Measurements from ENCODE around the gene SIGLEC15.

Gene SIGLEC15

DNA sequence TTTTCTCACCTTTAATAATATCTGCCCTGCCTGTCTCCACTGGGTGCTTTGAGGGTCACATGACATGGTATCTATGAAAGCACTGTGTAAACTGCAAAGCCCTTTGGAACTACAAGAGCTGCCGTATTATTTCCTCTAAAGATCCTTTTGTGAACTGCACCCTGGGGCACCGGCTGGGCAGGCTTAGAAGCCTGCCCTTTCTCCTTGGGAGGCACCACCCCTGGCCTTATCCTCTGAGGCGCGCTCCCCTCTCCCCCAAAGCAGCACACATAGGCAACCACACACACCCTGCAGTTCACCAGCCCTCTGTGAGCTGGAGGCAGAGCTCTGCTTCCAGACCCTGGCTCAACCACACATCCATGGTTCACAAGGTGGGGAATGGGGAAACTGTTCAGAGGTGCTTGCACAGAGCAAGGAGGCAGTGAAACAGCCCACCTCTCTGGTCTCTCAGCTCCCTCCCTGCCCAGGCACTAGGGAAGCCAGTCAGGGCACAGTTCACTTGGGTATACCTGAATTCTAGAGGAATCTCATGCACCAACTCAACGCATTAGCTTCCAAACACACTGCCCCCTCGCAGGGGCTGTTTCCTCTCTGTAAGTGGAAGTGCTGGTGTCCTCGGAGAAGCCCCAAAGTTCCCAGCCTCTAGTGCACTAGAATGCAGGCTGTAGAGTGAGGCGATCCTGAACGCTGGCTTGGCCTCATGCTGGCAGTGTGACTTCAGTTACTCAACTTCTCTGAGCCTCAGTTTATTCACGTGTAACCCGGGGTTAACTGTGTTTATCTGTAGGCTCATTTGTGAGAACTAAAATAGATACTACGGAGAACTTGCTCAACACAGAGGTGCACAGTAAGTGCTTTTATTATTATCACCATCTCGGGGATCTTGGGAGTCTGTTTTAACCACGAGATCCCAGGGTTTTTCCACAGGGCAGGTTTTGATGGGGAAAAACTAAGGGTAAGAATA, 11.0 kb downstream of the SIGLEC15 start:
- no peak overlapping the region for H3K4me3 ChIP-seq (replicated peaks; ENCODE audit: insufficient read depth, low read length)
- TF ChIP-seq POLR2AphosphoS5 (IDR thresholded peaks at IDR 0.05; ENCODE audit: low read depth) (no peak), SPI1 (IDR thresholded peaks at IDR 0.05; ENCODE audit: borderline replicate concordance, low read depth) (no peak), GABPA (IDR thresholded peaks at IDR 0.05; ENCODE audit: low read depth) (no peak)
- TF ChIP-seq, protein P1, sequence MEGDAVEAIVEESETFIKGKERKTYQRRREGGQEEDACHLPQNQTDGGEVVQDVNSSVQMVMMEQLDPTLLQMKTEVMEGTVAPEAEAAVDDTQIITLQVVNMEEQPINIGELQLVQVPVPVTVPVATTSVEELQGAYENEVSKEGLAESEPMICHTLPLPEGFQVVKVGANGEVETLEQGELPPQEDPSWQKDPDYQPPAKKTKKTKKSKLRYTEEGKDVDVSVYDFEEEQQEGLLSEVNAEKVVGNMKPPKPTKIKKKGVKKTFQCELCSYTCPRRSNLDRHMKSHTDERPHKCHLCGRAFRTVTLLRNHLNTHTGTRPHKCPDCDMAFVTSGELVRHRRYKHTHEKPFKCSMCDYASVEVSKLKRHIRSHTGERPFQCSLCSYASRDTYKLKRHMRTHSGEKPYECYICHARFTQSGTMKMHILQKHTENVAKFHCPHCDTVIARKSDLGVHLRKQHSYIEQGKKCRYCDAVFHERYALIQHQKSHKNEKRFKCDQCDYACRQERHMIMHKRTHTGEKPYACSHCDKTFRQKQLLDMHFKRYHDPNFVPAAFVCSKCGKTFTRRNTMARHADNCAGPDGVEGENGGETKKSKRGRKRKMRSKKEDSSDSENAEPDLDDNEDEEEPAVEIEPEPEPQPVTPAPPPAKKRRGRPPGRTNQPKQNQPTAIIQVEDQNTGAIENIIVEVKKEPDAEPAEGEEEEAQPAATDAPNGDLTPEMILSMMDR (IDR thresholded peaks at IDR 0.05; ENCODE audit: insufficient read depth, low read length): no peak
- no peaks in the 10 kb centered on the region for H3K27me3 ChIP-seq (ENCODE audit: insufficient read depth, poor library complexity, severe bottlenecking)
- no peak overlapping the region for H3K27ac ChIP-seq (replicated peaks)
- DNase-seq (ENCODE audit: low read depth in 1 of 2, low spot score in 1 of 2): no peak

DNA sequence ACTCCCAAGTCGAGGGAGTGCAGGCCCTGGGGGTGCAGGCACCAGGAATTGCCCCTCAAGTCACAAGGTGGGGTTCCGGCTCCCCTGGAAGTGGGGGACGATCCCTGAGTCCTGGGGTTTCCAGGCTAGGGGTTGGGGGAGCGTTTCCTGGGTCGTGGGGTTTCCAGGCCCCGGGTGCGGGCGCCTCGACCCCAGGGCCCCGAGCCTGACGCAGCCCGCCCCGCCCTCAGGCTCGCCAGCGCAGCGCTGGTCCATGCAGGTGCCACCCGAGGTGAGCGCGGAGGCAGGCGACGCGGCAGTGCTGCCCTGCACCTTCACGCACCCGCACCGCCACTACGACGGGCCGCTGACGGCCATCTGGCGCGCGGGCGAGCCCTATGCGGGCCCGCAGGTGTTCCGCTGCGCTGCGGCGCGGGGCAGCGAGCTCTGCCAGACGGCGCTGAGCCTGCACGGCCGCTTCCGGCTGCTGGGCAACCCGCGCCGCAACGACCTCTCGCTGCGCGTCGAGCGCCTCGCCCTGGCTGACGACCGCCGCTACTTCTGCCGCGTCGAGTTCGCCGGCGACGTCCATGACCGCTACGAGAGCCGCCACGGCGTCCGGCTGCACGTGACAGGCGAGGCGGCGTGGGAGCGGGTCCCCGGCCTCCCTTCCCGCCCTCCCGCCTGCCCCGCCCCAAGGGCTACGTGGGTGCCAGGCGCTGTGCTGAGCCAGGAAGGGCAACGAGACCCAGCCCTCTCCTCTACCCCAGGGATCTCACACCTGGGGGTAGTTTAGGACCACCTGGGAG, 12.0 kb downstream of the SIGLEC15 start:
- TF ChIP-seq GABPA (IDR thresholded peaks at IDR 0.05; ENCODE audit: low read depth) (no peak), SPI1 (IDR thresholded peaks at IDR 0.05; ENCODE audit: borderline replicate concordance, low read depth) (no peak), POLR2AphosphoS5 (IDR thresholded peaks at IDR 0.05; ENCODE audit: low read depth) (no peak)
- TF ChIP-seq, protein P2, sequence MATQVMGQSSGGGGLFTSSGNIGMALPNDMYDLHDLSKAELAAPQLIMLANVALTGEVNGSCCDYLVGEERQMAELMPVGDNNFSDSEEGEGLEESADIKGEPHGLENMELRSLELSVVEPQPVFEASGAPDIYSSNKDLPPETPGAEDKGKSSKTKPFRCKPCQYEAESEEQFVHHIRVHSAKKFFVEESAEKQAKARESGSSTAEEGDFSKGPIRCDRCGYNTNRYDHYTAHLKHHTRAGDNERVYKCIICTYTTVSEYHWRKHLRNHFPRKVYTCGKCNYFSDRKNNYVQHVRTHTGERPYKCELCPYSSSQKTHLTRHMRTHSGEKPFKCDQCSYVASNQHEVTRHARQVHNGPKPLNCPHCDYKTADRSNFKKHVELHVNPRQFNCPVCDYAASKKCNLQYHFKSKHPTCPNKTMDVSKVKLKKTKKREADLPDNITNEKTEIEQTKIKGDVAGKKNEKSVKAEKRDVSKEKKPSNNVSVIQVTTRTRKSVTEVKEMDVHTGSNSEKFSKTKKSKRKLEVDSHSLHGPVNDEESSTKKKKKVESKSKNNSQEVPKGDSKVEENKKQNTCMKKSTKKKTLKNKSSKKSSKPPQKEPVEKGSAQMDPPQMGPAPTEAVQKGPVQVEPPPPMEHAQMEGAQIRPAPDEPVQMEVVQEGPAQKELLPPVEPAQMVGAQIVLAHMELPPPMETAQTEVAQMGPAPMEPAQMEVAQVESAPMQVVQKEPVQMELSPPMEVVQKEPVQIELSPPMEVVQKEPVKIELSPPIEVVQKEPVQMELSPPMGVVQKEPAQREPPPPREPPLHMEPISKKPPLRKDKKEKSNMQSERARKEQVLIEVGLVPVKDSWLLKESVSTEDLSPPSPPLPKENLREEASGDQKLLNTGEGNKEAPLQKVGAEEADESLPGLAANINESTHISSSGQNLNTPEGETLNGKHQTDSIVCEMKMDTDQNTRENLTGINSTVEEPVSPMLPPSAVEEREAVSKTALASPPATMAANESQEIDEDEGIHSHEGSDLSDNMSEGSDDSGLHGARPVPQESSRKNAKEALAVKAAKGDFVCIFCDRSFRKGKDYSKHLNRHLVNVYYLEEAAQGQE (IDR thresholded peaks at IDR 0.05; ENCODE audit: insufficient replicate concordance, low read depth): no peak
- TF ChIP-seq, protein P1 (IDR thresholded peaks at IDR 0.05; ENCODE audit: insufficient read depth, low read length): no peak
- 0 out of 2 replicates have a peak overlapping the region, but pooled peaks have one; percentile 0 for H3K4me3 ChIP-seq (replicated peaks; ENCODE audit: insufficient read depth, low read length)

DNA sequence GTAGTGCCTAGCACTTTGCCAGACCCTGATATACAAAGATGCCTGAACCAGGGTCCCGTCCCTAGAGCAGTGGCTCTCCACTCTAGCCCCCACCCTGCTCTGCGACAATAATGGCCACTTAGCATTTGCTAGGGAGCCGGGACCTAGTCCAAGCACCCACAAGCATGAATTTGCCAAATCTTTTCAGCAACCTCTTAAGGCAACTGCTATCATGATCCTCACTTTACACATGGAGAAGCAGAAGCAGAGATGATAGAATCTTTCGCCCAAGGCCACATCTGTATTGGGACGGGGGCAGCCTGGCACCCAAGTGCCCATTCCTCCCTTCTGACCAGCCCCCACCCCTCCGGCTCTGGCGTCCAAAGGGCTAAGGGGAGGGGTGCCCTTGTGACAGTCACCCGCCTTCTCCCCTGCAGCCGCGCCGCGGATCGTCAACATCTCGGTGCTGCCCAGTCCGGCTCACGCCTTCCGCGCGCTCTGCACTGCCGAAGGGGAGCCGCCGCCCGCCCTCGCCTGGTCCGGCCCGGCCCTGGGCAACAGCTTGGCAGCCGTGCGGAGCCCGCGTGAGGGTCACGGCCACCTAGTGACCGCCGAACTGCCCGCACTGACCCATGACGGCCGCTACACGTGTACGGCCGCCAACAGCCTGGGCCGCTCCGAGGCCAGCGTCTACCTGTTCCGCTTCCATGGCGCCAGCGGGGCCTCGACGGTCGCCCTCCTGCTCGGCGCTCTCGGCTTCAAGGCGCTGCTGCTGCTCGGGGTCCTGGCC, 13.0 kb downstream of the SIGLEC15 start:
- TF ChIP-seq, protein P1 (IDR thresholded peaks at IDR 0.05; ENCODE audit: insufficient read depth, low read length): no peak
- TF ChIP-seq POLR2AphosphoS5 (IDR thresholded peaks at IDR 0.05; ENCODE audit: low read depth) (no peak), GABPA (IDR thresholded peaks at IDR 0.05; ENCODE audit: low read depth) (no peak), SPI1 (IDR thresholded peaks at IDR 0.05; ENCODE audit: borderline replicate concordance, low read depth) (no peak)
- TF ChIP-seq, protein P2 (IDR thresholded peaks at IDR 0.05; ENCODE audit: insufficient replicate concordance, low read depth): no peak
- no peak for DNase-seq (ENCODE audit: low read depth in 1 of 2, low spot score in 1 of 2)
- Histone ChIP-seq H3K27me3 (ENCODE audit: insufficient read depth, poor library complexity, severe bottlenecking) (no peaks in the 10 kb centered on the region), H3K4me3 (replicated peaks; ENCODE audit: insufficient read depth, low read length) (no peak overlapping the region), H3K27ac (replicated peaks) (no peak overlapping the region)

More for the DNA sequence above, 12.0 kb downstream of the SIGLEC15 start:
- Histone ChIP-seq H3K27ac (replicated peaks) (no peak overlapping the region), H3K27me3 (ENCODE audit: insufficient read depth, poor library complexity, severe bottlenecking) (no peaks in the 10 kb centered on the region)
- DNase-seq (ENCODE audit: low read depth in 1 of 2, low spot score in 1 of 2): peak; percentile 68 to 79

Data from HL-60 (cell line).